ENCODE measurements around the gene PLEKHM3. TPM values are rescaled to one million over a fixed set of nuclear protein-coding genes. Genes with fewer than 3 reads are reported as not detected.

Gene PLEKHM3
- total RNA-seq, 1 experiment from 2014 or later: 8.4 TPM

DNA sequence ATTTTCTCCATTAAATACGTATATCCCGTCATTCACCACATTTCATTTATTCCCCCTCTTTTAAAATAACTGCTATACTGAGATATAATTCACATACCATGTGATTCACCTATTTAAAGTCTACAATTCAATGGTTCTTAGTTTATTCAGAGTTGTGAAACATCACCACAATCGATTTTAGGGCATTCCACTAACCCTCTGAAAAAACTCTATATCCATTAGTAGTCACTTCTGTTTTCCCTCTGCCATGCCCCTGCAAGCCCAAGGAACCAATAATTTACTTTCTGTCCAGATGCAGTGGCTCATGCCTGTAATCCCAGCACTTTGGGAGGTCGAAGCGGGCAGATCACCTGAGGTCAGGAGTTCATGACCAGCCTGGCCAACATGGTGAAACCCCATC lies 160.1 kb downstream of the PLEKHM3 start:
- BruUV-seq (replicated peaks): no TSS peak
- POLR2A ChIA-PET (ENCODE audit: unreplicated experiment): no interaction called here

DNA sequence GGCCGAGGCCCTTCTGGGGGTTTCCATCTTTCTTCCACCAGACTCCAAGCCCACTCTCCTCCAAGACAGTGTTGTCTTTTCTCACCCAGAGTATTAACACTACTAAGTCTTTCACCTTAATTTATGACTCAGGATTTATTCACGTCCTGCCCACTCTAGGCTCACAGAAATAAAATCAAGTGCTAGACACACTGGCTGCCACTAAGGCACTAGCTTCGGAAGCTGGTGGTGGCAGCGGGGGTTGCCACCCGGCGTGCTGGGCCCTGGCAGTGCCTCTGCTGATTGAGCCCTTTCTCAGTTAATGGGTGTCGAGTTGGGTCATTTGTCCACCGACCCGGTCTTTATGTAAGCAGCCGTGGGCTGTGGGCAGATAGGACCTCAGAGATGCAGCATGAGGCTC lies 162.0 kb downstream of the PLEKHM3 start:
- no peak overlapping the region for H3K4me2 ChIP-seq
- no peaks in the 10 kb centered on the region for H3K79me2 ChIP-seq (ENCODE audit: low read depth)
- H4K20me1 ChIP-seq (ENCODE audit: insufficient read depth): no peaks in the 10 kb centered on the region
- H2AFZ ChIP-seq: no peak overlapping the region
- intact Hi-C loops (cut with micrococcal nuclease; ENCODE audit: unreplicated experiment): no loop called here
- no peak overlapping the region for H3K4me3 ChIP-seq
- H3K27me3 ChIP-seq (ENCODE audit: insufficient read depth, low read depth): no peaks in the 10 kb centered on the region
- H3F3A ChIP-seq (ENCODE audit: insufficient read depth, low read depth): no peaks in the 10 kb centered on the region
- POLR2A ChIA-PET (ENCODE audit: unreplicated experiment): no interaction called here
- CTCF ChIA-PET: no interaction called here
- DNase-seq: no peak
- 0 out of 2 replicates have a peak, but pooled peaks cover 3% of the 10 kb centered on the region for H3K36me3 ChIP-seq (ENCODE audit: low read depth)
- H3K9me3 ChIP-seq (ENCODE audit: insufficient read depth, low read depth): no peaks in the 10 kb centered on the region
- H3K27ac ChIP-seq: no peak overlapping the region
- no peaks in the 10 kb centered on the region for H3K9me2 ChIP-seq (ENCODE audit: insufficient read depth)
- no peaks in the 10 kb centered on the region for H3K4me1 ChIP-seq (replicated peaks; ENCODE audit: insufficient read depth)
- BruUV-seq (replicated peaks): no TSS peak
- TF ChIP-seq, protein P1, sequence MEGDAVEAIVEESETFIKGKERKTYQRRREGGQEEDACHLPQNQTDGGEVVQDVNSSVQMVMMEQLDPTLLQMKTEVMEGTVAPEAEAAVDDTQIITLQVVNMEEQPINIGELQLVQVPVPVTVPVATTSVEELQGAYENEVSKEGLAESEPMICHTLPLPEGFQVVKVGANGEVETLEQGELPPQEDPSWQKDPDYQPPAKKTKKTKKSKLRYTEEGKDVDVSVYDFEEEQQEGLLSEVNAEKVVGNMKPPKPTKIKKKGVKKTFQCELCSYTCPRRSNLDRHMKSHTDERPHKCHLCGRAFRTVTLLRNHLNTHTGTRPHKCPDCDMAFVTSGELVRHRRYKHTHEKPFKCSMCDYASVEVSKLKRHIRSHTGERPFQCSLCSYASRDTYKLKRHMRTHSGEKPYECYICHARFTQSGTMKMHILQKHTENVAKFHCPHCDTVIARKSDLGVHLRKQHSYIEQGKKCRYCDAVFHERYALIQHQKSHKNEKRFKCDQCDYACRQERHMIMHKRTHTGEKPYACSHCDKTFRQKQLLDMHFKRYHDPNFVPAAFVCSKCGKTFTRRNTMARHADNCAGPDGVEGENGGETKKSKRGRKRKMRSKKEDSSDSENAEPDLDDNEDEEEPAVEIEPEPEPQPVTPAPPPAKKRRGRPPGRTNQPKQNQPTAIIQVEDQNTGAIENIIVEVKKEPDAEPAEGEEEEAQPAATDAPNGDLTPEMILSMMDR (conservative IDR thresholded peaks at IDR 0.05): no peak
- TF ChIP-seq EZH2 (IDR thresholded peaks at IDR 0.05; ENCODE audit: low read depth): no peak

More for the DNA sequence above, 160.1 kb downstream of the PLEKHM3 start:
- TF ChIP-seq EZH2 (IDR thresholded peaks at IDR 0.05; ENCODE audit: low read depth): no peak
- TF ChIP-seq, protein P1 (conservative IDR thresholded peaks at IDR 0.05): no peak
- CTCF ChIA-PET: no interaction called here
- H3K9me2 ChIP-seq (ENCODE audit: insufficient read depth): no peaks in the 10 kb centered on the region
- no peaks in the 10 kb centered on the region for H3K79me2 ChIP-seq (ENCODE audit: low read depth)
- no peak overlapping the region for H3K4me2 ChIP-seq
- 0 out of 2 replicates have a peak, but pooled peaks cover 3% of the 10 kb centered on the region for H3K36me3 ChIP-seq (ENCODE audit: low read depth)
- H3F3A ChIP-seq (ENCODE audit: insufficient read depth, low read depth): no peaks in the 10 kb centered on the region
- no peaks in the 10 kb centered on the region for H4K20me1 ChIP-seq (ENCODE audit: insufficient read depth)
- H3K4me1 ChIP-seq (replicated peaks; ENCODE audit: insufficient read depth): peaks cover 10% of the 10 kb centered on the region
- no peak overlapping the region for H3K27ac ChIP-seq
- H3K27me3 ChIP-seq (ENCODE audit: insufficient read depth, low read depth): no peaks in the 10 kb centered on the region
- no peak overlapping the region for H3K4me3 ChIP-seq
- no peak for DNase-seq
- no peak overlapping the region for H2AFZ ChIP-seq
- no peaks in the 10 kb centered on the region for H3K9me3 ChIP-seq (ENCODE audit: insufficient read depth, low read depth)
- intact Hi-C loops (cut with micrococcal nuclease; ENCODE audit: unreplicated experiment): no loop called here

DNA sequence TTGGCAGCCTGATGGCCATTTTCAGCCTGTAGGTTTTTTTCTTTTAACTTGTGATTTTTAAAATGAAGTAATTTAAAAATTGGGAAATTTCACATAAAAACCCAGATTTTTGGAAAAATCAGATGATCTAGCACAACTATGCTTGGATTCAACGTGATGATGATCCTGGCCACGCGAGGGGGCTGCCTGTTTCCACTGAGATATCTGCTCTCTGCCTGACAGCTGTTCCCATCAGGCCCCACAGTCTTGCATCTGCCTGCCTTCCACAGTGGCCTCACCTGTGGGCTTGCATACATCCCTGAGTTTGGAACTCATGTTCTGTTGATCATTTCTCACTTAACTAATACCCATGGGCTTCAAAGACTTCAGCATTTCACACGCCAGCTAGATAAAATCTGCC lies 163.5 kb downstream of the PLEKHM3 start:
- Histone ChIP-seq H3K9me2 (ENCODE audit: insufficient read depth) (no peaks in the 10 kb centered on the region), H3F3A (ENCODE audit: insufficient read depth, low read depth) (no peaks in the 10 kb centered on the region), H3K9me3 (ENCODE audit: insufficient read depth, low read depth) (no peaks in the 10 kb centered on the region), H2AFZ (no peak overlapping the region), H3K4me1 (replicated peaks; ENCODE audit: insufficient read depth) (no peaks in the 10 kb centered on the region), H3K4me2 (no peak overlapping the region), H3K36me3 (ENCODE audit: low read depth) (0 out of 2 replicates have a peak, but pooled peaks cover 3% of the 10 kb centered on the region), H3K27me3 (ENCODE audit: insufficient read depth, low read depth) (no peaks in the 10 kb centered on the region), H3K4me3 (no peak overlapping the region), H3K79me2 (ENCODE audit: low read depth) (no peaks in the 10 kb centered on the region), H4K20me1 (ENCODE audit: insufficient read depth) (no peaks in the 10 kb centered on the region), H3K27ac (no peak overlapping the region)
- TF ChIP-seq, protein P1 (conservative IDR thresholded peaks at IDR 0.05): no peak
- TF ChIP-seq EZH2 (IDR thresholded peaks at IDR 0.05; ENCODE audit: low read depth): no peak
- intact Hi-C loops (cut with micrococcal nuclease; ENCODE audit: unreplicated experiment): no loop called here
- CTCF ChIA-PET: no interaction called here
- POLR2A ChIA-PET (ENCODE audit: unreplicated experiment): interaction anchor here (0.7 kb wide), 1 partner anchor 25 kb away, joined by 3 read pairs; no protein-coding TSS in a partner anchor
- no peak for DNase-seq
- BruUV-seq (replicated peaks): no TSS peak
